Measurements from ENCODE around the gene TSPAN31.

- TF ChIP-seq POLR2A (IDR thresholded peaks at IDR 0.05; ENCODE audit: low read depth, low read length) (no peak), TAF1 (IDR thresholded peaks at IDR 0.05; ENCODE audit: low read depth, low read length) (no peak), SPI1 (IDR thresholded peaks at IDR 0.05; ENCODE audit: low read depth, low read length) (no peak), POLR2AphosphoS5 (IDR thresholded peaks at IDR 0.05; ENCODE audit: low read depth, low read length) (no peak), POU2F2 (IDR thresholded peaks at IDR 0.05; ENCODE audit: low read depth, low read length) (no peak), PAX5 (IDR thresholded peaks at IDR 0.05; ENCODE audit: insufficient read depth, low read length, severe bottlenecking) (no peak)
Measured at GRCh38 chr12:57730336-57731067, 14.3 kb upstream of the TSPAN31 start.
